ENCODE data around the gene TRAPPC2.

The TRAPPC2 gene

GRCh38 chrX:13734278-13735172, at the start of gene TRAPPC2, which contains the start of gene OFD1:
Gene TRAPPC2 (minus strand): TSS chrX:13734620. CDS start chrX:13719963, 14,657 bp downstream.
Gene OFD1 (plus strand): TSS chrX:13734748. CDS start chrX:13735072, 324 bp downstream.
- peak; percentile 89 for DNase-seq (ENCODE audit: low read depth)

- DNase-seq (ENCODE audit: low read depth), result no peak
These were observed 46.5 kb upstream of the TRAPPC2 start for GRCh38 chrX:13780868-13781427.

- DNase-seq (ENCODE audit: low read depth), result no peak
These were observed 44.5 kb upstream of the TRAPPC2 start for GRCh38 chrX:13778916-13779315.

GRCh38 chrX:13776387-13776786, 42.0 kb upstream of the TRAPPC2 start:
- no peak for DNase-seq (ENCODE audit: low read depth)

- no peak for DNase-seq (ENCODE audit: low read depth)
These were observed 41.4 kb upstream of the TRAPPC2 start for GRCh38 chrX:13775837-13776236.

GRCh38 chrX:13774696-13775095, 40.3 kb upstream of the TRAPPC2 start:
- DNase-seq (ENCODE audit: low read depth), result no peak

GRCh38 chrX:13770013-13770535, 35.7 kb upstream of the TRAPPC2 start:
- DNase-seq (ENCODE audit: low read depth), result no peak

GRCh38 chrX:13768939-13769338, 34.5 kb upstream of the TRAPPC2 start:
- DNase-seq (ENCODE audit: low read depth), result no peak

- no peak for DNase-seq (ENCODE audit: low read depth)
These were observed 30.3 kb upstream of the TRAPPC2 start for GRCh38 chrX:13764765-13765164.

GRCh38 chrX:13764281-13764680, 29.9 kb upstream of the TRAPPC2 start:
- DNase-seq (ENCODE audit: low read depth), result no peak

- no peak for DNase-seq (ENCODE audit: low read depth)
These were observed 29.1 kb upstream of the TRAPPC2 start for GRCh38 chrX:13763489-13763888.

GRCh38 chrX:13761606-13762414, 27.4 kb upstream of the TRAPPC2 start:
- no peak for DNase-seq (ENCODE audit: low read depth)

GRCh38 chrX:13760426-13760825, 26.0 kb upstream of the TRAPPC2 start:
- no peak for DNase-seq (ENCODE audit: low read depth)

GRCh38 chrX:13759152-13759718, 24.8 kb upstream of the TRAPPC2 start:
- DNase-seq (ENCODE audit: low read depth), result no peak

- DNase-seq (ENCODE audit: low read depth), result no peak
These were observed 22.0 kb upstream of the TRAPPC2 start for GRCh38 chrX:13756381-13756780.

GRCh38 chrX:13755254-13755653, 20.8 kb upstream of the TRAPPC2 start:
- DNase-seq (ENCODE audit: low read depth), result no peak

GRCh38 chrX:13754765-13755164, 20.3 kb upstream of the TRAPPC2 start:
- DNase-seq (ENCODE audit: low read depth), result no peak

- no peak for DNase-seq (ENCODE audit: low read depth)
These were observed 18.2 kb upstream of the TRAPPC2 start for GRCh38 chrX:13752646-13753045.

GRCh38 chrX:13752141-13752540, 17.7 kb upstream of the TRAPPC2 start:
- DNase-seq (ENCODE audit: low read depth), result no peak

GRCh38 chrX:13750812-13751211, 16.4 kb upstream of the TRAPPC2 start:
- no peak for DNase-seq (ENCODE audit: low read depth)

GRCh38 chrX:13750204-13750603, 15.8 kb upstream of the TRAPPC2 start:
- no peak for DNase-seq (ENCODE audit: low read depth)

GRCh38 chrX:13748486-13748885, 14.1 kb upstream of the TRAPPC2 start:
- DNase-seq (ENCODE audit: low read depth), result no peak
